Endothelial cell of umbilical vein (primary cell): Measurements from ENCODE around the gene TEX26. TPM values are rescaled to one million over a fixed set of nuclear protein-coding genes. Genes with fewer than 3 reads are reported as not detected.

ENCODE experiments used
- BruUV-seq: library from RNA; stranded (reverse); fragments of 400-500 nt; replicated peaks from 2 replicates; lab custom pipeline; 2021; lab: Mats Ljungman, UMichigan
- CTCF ChIA-PET: fragments of 300-600, 350-600 bp; sonication (Branson Sonifier 250); formaldehyde crosslinking; loops from one replicate; lab custom pipeline; 2021; ENCODE audit warnings: antibody characterized with exemption, inconsistent platforms; lab: Charles Lee
- POLR2A ChIA-PET: fragments of 300-600, 350-600 bp; sonication (Branson Sonifier 250); formaldehyde crosslinking; loops from one replicate; lab custom pipeline; 2021; ENCODE audit warnings: antibody characterized with exemption, inconsistent platforms; lab: Charles Lee
- DNase-seq: peaks from one replicate; pipeline ENCODE4 v3.0.0-alpha.2; 2011; ENCODE audit warnings: low read depth, low spot score
- FAIRE-seq: peaks from 2 replicates; lab custom pipeline; 2011; peaks lifted over from hg19 to GRCh38; lab: Jason Lieb, UNC
- H2AFZ ChIP-seq: 2 replicates; pipeline ENCODE4 v1.6.0; 2012; ENCODE audit warnings: low read depth, low read length, control low read depth, inconsistent platforms
- H3K27ac ChIP-seq: 2 replicates; pipeline ENCODE4 v1.5.1; 2011; ENCODE audit warnings: low read depth, mild to moderate bottlenecking, control low read depth, low read length, moderate library complexity; ENCODE audit not compliant: insufficient read depth
- H3K27me3 ChIP-seq, 2 experiments: 2 replicates each; pipeline versions ENCODE4 v1.6.0 to v1.6.1; 2011; ENCODE audit warnings: low read length in 2 of 2, mixed read lengths in 1 of 2; ENCODE audit not compliant: control insufficient read depth in 2 of 2, insufficient read depth in 2 of 2
- H3K36me3 ChIP-seq, 2 experiments: 2 replicates in 1 of 2; 3 replicates in 1 of 2; pipeline ENCODE4 v1.5.1; 2011; ENCODE audit warnings: low read length in 2 of 2, mild to moderate bottlenecking in 1 of 2, moderate library complexity in 1 of 2; ENCODE audit not compliant: control insufficient read depth in 2 of 2, insufficient read depth in 2 of 2; ENCODE audit errors: extremely low read depth in 1 of 2
- H3K4me1 ChIP-seq: 3 replicates; pipeline ENCODE4 v1.5.1; 2011; ENCODE audit warnings: mild to moderate bottlenecking, low read length; ENCODE audit not compliant: control insufficient read depth, insufficient read depth; ENCODE audit errors: extremely low read depth
- H3K4me2 ChIP-seq: 2 replicates; pipeline ENCODE4 v1.6.1; 2011; ENCODE audit warnings: low read length, control low read depth, mixed read lengths; ENCODE audit not compliant: insufficient read depth
- H3K4me3 ChIP-seq, 3 experiments: fragments of 200-600 bp in 1 of 3; sonication (generic), shearing (Covaris generic) in 1 of 3; replicated peaks in 1 of 3; 2 replicates each; pipeline ENCODE4 v1.5.1; 2011 to 2016; ENCODE audit warnings: control low read depth in 3 of 3, low read length in 3 of 3, mild to moderate bottlenecking in 2 of 3, inconsistent platforms in 1 of 3, low read depth in 1 of 3, moderate library complexity in 1 of 3; ENCODE audit not compliant: insufficient read depth in 1 of 3
- H3K79me2 ChIP-seq: 2 replicates; pipeline ENCODE4 v1.6.0; 2012; ENCODE audit warnings: low read length, inconsistent platforms; ENCODE audit not compliant: control insufficient read depth, insufficient read depth
- H3K9ac ChIP-seq: replicated peaks from 2 replicates; pipeline ENCODE3; 2011; ENCODE audit warnings: low read length, control low read depth; ENCODE audit not compliant: insufficient read depth; ENCODE audit errors: extremely low read depth
- H3K9me1 ChIP-seq: replicated peaks from 3 replicates; pipeline ENCODE4 v1.6.0; 2011; ENCODE audit warnings: mild to moderate bottlenecking, low read length; ENCODE audit not compliant: control insufficient read depth, insufficient read depth; ENCODE audit errors: extremely low read depth
- H3K9me3 ChIP-seq: replicated peaks from 2 replicates; pipeline ENCODE4 v1.5.1; 2012; ENCODE audit warnings: low read length, inconsistent platforms; ENCODE audit not compliant: control insufficient read depth, insufficient read depth
- H4K20me1 ChIP-seq: replicated peaks from 2 replicates; pipeline ENCODE3; 2011; ENCODE audit warnings: mild to moderate bottlenecking, low read length; ENCODE audit not compliant: control insufficient read depth, insufficient read depth; ENCODE audit errors: extremely low read depth
- EZH2 ChIP-seq: IDR thresholded peaks from 2 replicates; pipeline ENCODE4 v1.6.1; 2012; ENCODE audit warnings: borderline replicate concordance, low read depth, mild to moderate bottlenecking, moderate library complexity, low read length, inconsistent platforms; ENCODE audit not compliant: severe bottlenecking
- FOS ChIP-seq: IDR thresholded peaks from 2 replicates; pipeline ENCODE4 v1.6.1; 2011; ENCODE audit warnings: mild to moderate bottlenecking, low read length, moderate library complexity, borderline replicate concordance; ENCODE audit not compliant: insufficient read depth
- GATA2 ChIP-seq: IDR thresholded peaks from 2 replicates; pipeline ENCODE4 v1.7.0; 2011; ENCODE audit warnings: low read depth, mild to moderate bottlenecking, moderate library complexity, mixed read lengths, low read length; ENCODE audit not compliant: insufficient read length, insufficient read depth
- JUN ChIP-seq: IDR thresholded peaks from 2 replicates; pipeline ENCODE4 v1.6.1; 2011; ENCODE audit warnings: borderline replicate concordance, low read depth; ENCODE audit not compliant: insufficient read length, insufficient read depth
- MAX ChIP-seq: IDR thresholded peaks from 2 replicates; pipeline ENCODE4 v1.6.1; 2011; ENCODE audit not compliant: insufficient read depth, insufficient read length
- MYC ChIP-seq: IDR thresholded peaks from one replicate; pipeline ENCODE4 v1.6.1; 2011; ENCODE audit warnings: mild to moderate bottlenecking, low read depth, low read length
- POLR2A ChIP-seq: IDR thresholded peaks from 2 replicates; pipeline ENCODE4 v1.6.1; 2012; ENCODE audit warnings: low read depth, mild to moderate bottlenecking, control low read depth, low read length
- POLR2AphosphoS5 ChIP-seq: IDR thresholded peaks from 2 replicates; pipeline ENCODE4 v1.6.1; 2012; ENCODE audit warnings: low read depth, mild to moderate bottlenecking, control low read depth, low read length, moderate library complexity; ENCODE audit not compliant: insufficient read depth
- dilution Hi-C: fragments of 300-500 bp; cut with MboI; formaldehyde crosslinking; loops from one replicate; pipeline ENCODE4 v1.15.0; 2019; ENCODE audit warnings: low sequenced_read_pairs; ENCODE audit not compliant: extremely low pct_ligation_motif_present
- intact Hi-C: fragments of 100-400 bp; cut with micrococcal nuclease; formaldehyde crosslinking; loops from one replicate; pipeline ENCODE4 v1.10.0; 2022
- polyA plus RNA-seq, 4 experiments: library from polyadenylated mRNA; depleted of rRNA in 3 of 4; stranded (reverse) in 3 of 4; unstranded in 1 of 4; fragments of >200 nt; gene quantifications; 2 replicates each; pipeline versions ENCODE4 v1.2.1 to v1.2.3, GENCODE V29; 2011 to 2012; ENCODE audit warnings: missing spikeins in 1 of 4
- total RNA-seq: library from RNA; stranded (reverse); gene quantifications from 2 replicates; pipeline ENCODE4 v1.2.3, GENCODE V29; 2021
- TF ChIP-seq, protein P1 (sequence below), 2 donors: IDR thresholded peaks; 1 replicate in 1 of 2; 2 replicates in 1 of 2; pipeline ENCODE4 v1.5.1; 2011; ENCODE audit warnings: low read length in 2 of 2, mild to moderate bottlenecking in 2 of 2, moderate library complexity in 2 of 2, control low read depth in 1 of 2, inconsistent platforms in 1 of 2, low read depth in 1 of 2; ENCODE audit not compliant: insufficient read depth in 1 of 2; ENCODE audit errors: extremely low read depth in 1 of 2

Gene TEX26
- total and polyA plus RNA-seq, 2 donors (not counting 3 experiments of a cell fraction or from before 2014, with no cell fraction given), result not detected

GRCh38 chr13:31012655-31013024 lies 80.2 kb downstream of the TEX26 start:
- Histone ChIP-seq H3K9ac (no peak overlapping the region), H3K79me2 (no peaks in the 10 kb centered on the region), H3K4me1 (no peaks in the 10 kb centered on the region), H3K9me1 (no peaks in the 10 kb centered on the region), H2AFZ (no peak overlapping the region), H3K27me3 (peaks cover 10 to 13% of the 10 kb centered on the region in 2 experiments), H3K27ac (no peak overlapping the region), H3K9me3 (no peaks in the 10 kb centered on the region), H4K20me1 (no peaks in the 10 kb centered on the region), H3K4me2 (no peak overlapping the region), H3K4me3 (no peak overlapping the region), H3K36me3 (no peaks in the 10 kb centered on the region)
- no peak for FAIRE-seq
- CTCF ChIA-PET, result no interaction called here
- no peak for TF ChIP-seq POLR2A
- TF ChIP-seq, protein P1, sequence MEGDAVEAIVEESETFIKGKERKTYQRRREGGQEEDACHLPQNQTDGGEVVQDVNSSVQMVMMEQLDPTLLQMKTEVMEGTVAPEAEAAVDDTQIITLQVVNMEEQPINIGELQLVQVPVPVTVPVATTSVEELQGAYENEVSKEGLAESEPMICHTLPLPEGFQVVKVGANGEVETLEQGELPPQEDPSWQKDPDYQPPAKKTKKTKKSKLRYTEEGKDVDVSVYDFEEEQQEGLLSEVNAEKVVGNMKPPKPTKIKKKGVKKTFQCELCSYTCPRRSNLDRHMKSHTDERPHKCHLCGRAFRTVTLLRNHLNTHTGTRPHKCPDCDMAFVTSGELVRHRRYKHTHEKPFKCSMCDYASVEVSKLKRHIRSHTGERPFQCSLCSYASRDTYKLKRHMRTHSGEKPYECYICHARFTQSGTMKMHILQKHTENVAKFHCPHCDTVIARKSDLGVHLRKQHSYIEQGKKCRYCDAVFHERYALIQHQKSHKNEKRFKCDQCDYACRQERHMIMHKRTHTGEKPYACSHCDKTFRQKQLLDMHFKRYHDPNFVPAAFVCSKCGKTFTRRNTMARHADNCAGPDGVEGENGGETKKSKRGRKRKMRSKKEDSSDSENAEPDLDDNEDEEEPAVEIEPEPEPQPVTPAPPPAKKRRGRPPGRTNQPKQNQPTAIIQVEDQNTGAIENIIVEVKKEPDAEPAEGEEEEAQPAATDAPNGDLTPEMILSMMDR (IDR thresholded peaks at IDR 0.05; ENCODE audit: extremely low read depth in 1 of 2, insufficient read depth in 1 of 2, low read depth in 1 of 2, low read length in 2 of 2), result peak in 1 of 2 donors; percentile 27
- no peak for TF ChIP-seq FOS
- intact Hi-C loops (no loop called here), dilution Hi-C loops (no loop called here)
- no TSS peak for BruUV-seq
- POLR2A ChIA-PET, result no interaction called here
- peak; percentile 31 for DNase-seq

DNA sequence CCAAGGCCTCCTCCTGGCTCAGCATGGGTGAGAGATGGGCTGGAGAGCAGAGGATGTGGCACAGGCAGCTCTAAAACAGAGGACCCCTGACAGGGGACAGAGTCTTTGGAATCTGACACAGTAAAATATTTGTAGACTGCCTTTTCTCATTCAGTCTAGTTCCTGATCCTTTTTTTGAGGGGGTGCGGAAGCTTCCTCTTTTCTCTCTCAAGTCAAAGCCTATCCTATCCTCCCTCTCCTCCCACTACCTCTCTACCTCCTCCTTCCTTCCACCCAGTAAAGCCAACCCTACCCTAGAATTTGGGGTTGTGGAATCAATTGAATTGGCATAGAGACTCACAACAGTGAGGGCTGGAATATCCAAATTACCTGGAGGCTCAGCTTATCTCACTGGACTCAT lies 82.0 kb downstream of the TEX26 start:
- H4K20me1 ChIP-seq, result no peaks in the 10 kb centered on the region
- no peak overlapping the region for H3K4me2 ChIP-seq
- ChIA-PET POLR2A (no interaction called here), CTCF (interaction anchor here (0.6 to 1.4 kb wide), 5 partner anchors 35 to 882 kb away, joined by 3 to 4 read pairs (median 3); no protein-coding TSS in a partner anchor)
- no peak overlapping the region for H3K27ac ChIP-seq
- H3K4me3 ChIP-seq, result no peak overlapping the region
- no peaks in the 10 kb centered on the region for H3K36me3 ChIP-seq
- FAIRE-seq, result no peak
- no peak for DNase-seq
- H3K4me1 ChIP-seq, result no peaks in the 10 kb centered on the region
- no TSS peak for BruUV-seq
- TF ChIP-seq POLR2A (no peak), JUN (no peak), GATA2 (no peak), FOS (no peak), EZH2 (no peak), MAX (no peak), MYC (no peak), POLR2AphosphoS5 (no peak)
- TF ChIP-seq, protein P1 (IDR thresholded peaks at IDR 0.05; ENCODE audit: extremely low read depth in 1 of 2, insufficient read depth in 1 of 2, low read depth in 1 of 2, low read length in 2 of 2), result no peak
- H3K9me1 ChIP-seq, result no peaks in the 10 kb centered on the region
- no peak overlapping the region for H3K9ac ChIP-seq
- H3K9me3 ChIP-seq, result no peaks in the 10 kb centered on the region
- intact Hi-C loops (no loop called here), dilution Hi-C loops (no loop called here)
- H3K27me3 ChIP-seq, result peaks cover 8 to 11% of the 10 kb centered on the region in 2 experiments
- H2AFZ ChIP-seq, result no peak overlapping the region
- H3K79me2 ChIP-seq, result no peaks in the 10 kb centered on the region
